OCI-LY1 (cell line): ENCODE data around the gene OLFM3.

ENCODE experiments used
- H2AFZ ChIP-seq: fragments of 200-600 bp; sonication (generic), shearing (Covaris generic); 2 replicates; pipeline ENCODE4 v1.6.0; 2014; ENCODE audit warnings: antibody characterized with exemption, mild to moderate bottlenecking, low read length
- H3F3A ChIP-seq: fragments of 200-600 bp; sonication (generic), shearing (Covaris generic); 2 replicates; pipeline ENCODE4 v1.6.0; 2014; ENCODE audit warnings: mild to moderate bottlenecking, antibody characterized with exemption, low read length, moderate library complexity; ENCODE audit not compliant: insufficient read depth
- H3K27ac ChIP-seq: fragments of 200-600 bp; sonication (generic); 2 replicates; pipeline ENCODE4 v1.5.1; 2014; ENCODE audit warnings: low read length, mixed run types, mild to moderate bottlenecking, low read depth; ENCODE audit not compliant: poor library complexity, severe bottlenecking
- H3K27me3 ChIP-seq: fragments of 200-600 bp; sonication (generic); 2 replicates; pipeline ENCODE4 v1.6.0; 2014; ENCODE audit warnings: antibody characterized with exemption, mild to moderate bottlenecking, low read length, moderate library complexity; ENCODE audit not compliant: insufficient read depth
- H3K36me3 ChIP-seq: fragments of 200-600 bp; sonication (generic); 2 replicates; pipeline ENCODE4 v1.6.1; 2014; ENCODE audit warnings: mild to moderate bottlenecking, antibody characterized with exemption, low read length, moderate library complexity, mixed read lengths; ENCODE audit not compliant: insufficient read depth
- H3K4me1 ChIP-seq: fragments of 200-600 bp; sonication (generic); 2 replicates; pipeline ENCODE4 v1.5.1; 2014; ENCODE audit warnings: mild to moderate bottlenecking, low read length, moderate library complexity; ENCODE audit not compliant: insufficient read depth, severe bottlenecking
- H3K4me2 ChIP-seq: fragments of 200-600 bp; sonication (generic), shearing (Covaris generic); 2 replicates; pipeline ENCODE4 v1.6.1; 2014; ENCODE audit warnings: low read length
- H3K4me3 ChIP-seq: fragments of 200-600 bp; sonication (generic); 2 replicates; pipeline ENCODE4 v1.5.1; 2014; ENCODE audit warnings: low read length, low read depth, mild to moderate bottlenecking, mixed read lengths; ENCODE audit not compliant: poor library complexity, severe bottlenecking
- H3K79me2 ChIP-seq: fragments of 200-600 bp; shearing (Covaris generic); 2 replicates; pipeline ENCODE4 v1.6.1; 2016; ENCODE audit warnings: mixed run types, low read length, mixed read lengths; ENCODE audit not compliant: insufficient read depth
- H3K9ac ChIP-seq: fragments of 200-600 bp; sonication (generic), shearing (Covaris generic); 2 replicates; pipeline ENCODE4 v1.6.1; 2014; ENCODE audit warnings: mild to moderate bottlenecking, low read length, mixed read lengths
- H3K9me2 ChIP-seq: fragments of 200-600 bp; sonication (generic), shearing (Covaris generic); 2 replicates; pipeline ENCODE4 v1.6.1; 2014; ENCODE audit warnings: low read depth, mild to moderate bottlenecking, low read length, mixed read lengths
- H3K9me3 ChIP-seq: fragments of 200-600 bp; shearing (Covaris generic); 2 replicates; pipeline ENCODE4 v1.6.1; 2014; ENCODE audit warnings: low read length, mixed read lengths
- H4K20me1 ChIP-seq: fragments of 200-600 bp; sonication (generic), shearing (Covaris generic); 2 replicates; pipeline ENCODE4 v1.6.0; 2016; ENCODE audit warnings: mild to moderate bottlenecking, low read length; ENCODE audit not compliant: insufficient read depth
- CTCF ChIP-seq: fragments of 200-600 bp; sonication (generic), shearing (Covaris generic); IDR thresholded peaks from 2 replicates; pipeline ENCODE4 v1.5.1; 2017; ENCODE audit warnings: mild to moderate bottlenecking, antibody characterized with exemption, low read length, moderate library complexity, mixed read lengths
- EZH2 ChIP-seq: fragments of 200-600 bp; sonication (generic), shearing (Covaris generic); IDR thresholded peaks from 2 replicates; pipeline ENCODE4 v1.8.0; 2017; ENCODE audit warnings: borderline replicate concordance, mixed run types, mild to moderate bottlenecking, antibody characterized with exemption, low read length, moderate library complexity, mixed read lengths

The OLFM3 gene

GRCh38 chr1:101835988-101836387 is 160.7 kb downstream of the OLFM3 start:
- no peaks in the 10 kb centered on the region for H3K36me3 ChIP-seq
- no peaks in the 10 kb centered on the region for H3K79me2 ChIP-seq
- H3K27ac ChIP-seq: no peak overlapping the region
- H3K4me2 ChIP-seq: no peak overlapping the region
- TF ChIP-seq EZH2: no peak
- TF ChIP-seq CTCF: no peak
- H3K4me3 ChIP-seq: no peak overlapping the region
- H3K27me3 ChIP-seq: no peaks in the 10 kb centered on the region
- H4K20me1 ChIP-seq: no peaks in the 10 kb centered on the region
- no peak overlapping the region for H2AFZ ChIP-seq
- no peaks in the 10 kb centered on the region for H3K4me1 ChIP-seq
- H3F3A ChIP-seq: no peaks in the 10 kb centered on the region
- H3K9ac ChIP-seq: no peak overlapping the region
- H3K9me2 ChIP-seq: no peaks in the 10 kb centered on the region
- no peaks in the 10 kb centered on the region for H3K9me3 ChIP-seq

GRCh38 chr1:101833312-101833711 is 163.4 kb downstream of the OLFM3 start:
- no peaks in the 10 kb centered on the region for H3K9me3 ChIP-seq
- H3K4me1 ChIP-seq: no peaks in the 10 kb centered on the region
- H3K9ac ChIP-seq: no peak overlapping the region
- H4K20me1 ChIP-seq: no peaks in the 10 kb centered on the region
- no peak overlapping the region for H3K4me3 ChIP-seq
- H3K79me2 ChIP-seq: no peaks in the 10 kb centered on the region
- H3K9me2 ChIP-seq: no peaks in the 10 kb centered on the region
- TF ChIP-seq CTCF: no peak
- TF ChIP-seq EZH2: no peak
- no peak overlapping the region for H3K4me2 ChIP-seq
- no peaks in the 10 kb centered on the region for H3F3A ChIP-seq
- no peak overlapping the region for H3K27ac ChIP-seq
- no peak overlapping the region for H2AFZ ChIP-seq
- H3K27me3 ChIP-seq: no peaks in the 10 kb centered on the region
- H3K36me3 ChIP-seq: no peaks in the 10 kb centered on the region

- Histone ChIP-seq H3K4me3 (no peak overlapping the region), H3K79me2 (no peaks in the 10 kb centered on the region), H4K20me1 (no peaks in the 10 kb centered on the region), H3K27ac (no peak overlapping the region), H3K36me3 (no peaks in the 10 kb centered on the region), H3K27me3 (no peaks in the 10 kb centered on the region), H3K4me2 (no peak overlapping the region), H3K4me1 (no peaks in the 10 kb centered on the region), H2AFZ (no peak overlapping the region), H3K9me3 (no peaks in the 10 kb centered on the region), H3K9me2 (no peaks in the 10 kb centered on the region), H3K9ac (no peak overlapping the region), H3F3A (no peaks in the 10 kb centered on the region)
- TF ChIP-seq CTCF (no peak), EZH2 (no peak)
Measured at GRCh38 chr1:101826416-101826815, 170.3 kb downstream of the OLFM3 start.
